ENCODE measurements around the gene OSBPL5. TPM values are rescaled to one million over a fixed set of nuclear protein-coding genes. Genes with fewer than 3 reads are reported as not detected.

OSBPL5 gene
- total RNA-seq, 1 donor from 2014 or later, result 92.0 TPM

GRCh38 chr11:3080733-3081385 lies 84.3 kb downstream of the OSBPL5 start:
- H3K4me1 ChIP-seq, result no peaks in the 10 kb centered on the region
- TF ChIP-seq CTCF (IDR thresholded peaks at IDR 0.05), result no peak
- H3K4me3 ChIP-seq, result no peak overlapping the region
- no peak overlapping the region for H3K27ac ChIP-seq
- H3K27me3 ChIP-seq, result no peaks in the 10 kb centered on the region
- no peaks in the 10 kb centered on the region for H3K36me3 ChIP-seq
- no peaks in the 10 kb centered on the region for H3K9me3 ChIP-seq
- intact Hi-C loops (cut with DNase I), result no loop called here
- DNase-seq (ENCODE audit: low spot score in 2 of 2), result no peak

GRCh38 chr11:3080104-3080503 lies 85.0 kb downstream of the OSBPL5 start:
- DNase-seq (ENCODE audit: low spot score in 2 of 2), result no peak
- Histone ChIP-seq H3K4me1 (no peaks in the 10 kb centered on the region), H3K27me3 (no peaks in the 10 kb centered on the region), H3K27ac (no peak overlapping the region), H3K4me3 (no peak overlapping the region), H3K36me3 (no peaks in the 10 kb centered on the region), H3K9me3 (no peaks in the 10 kb centered on the region)
- no peak for TF ChIP-seq CTCF (IDR thresholded peaks at IDR 0.05)
- intact Hi-C loops (cut with DNase I), result no loop called here

- no peaks in the 10 kb centered on the region for H3K27me3 ChIP-seq
- H3K36me3 ChIP-seq, result no peaks in the 10 kb centered on the region
- intact Hi-C loops (cut with DNase I), result no loop called here
- no peak overlapping the region for H3K27ac ChIP-seq
- H3K4me1 ChIP-seq, result no peaks in the 10 kb centered on the region
- DNase-seq (ENCODE audit: low spot score in 2 of 2), result no peak
- TF ChIP-seq CTCF (IDR thresholded peaks at IDR 0.05), result no peak
- H3K4me3 ChIP-seq, result no peak overlapping the region
- no peaks in the 10 kb centered on the region for H3K9me3 ChIP-seq
These were observed 87.2 kb downstream of the OSBPL5 start for GRCh38 chr11:3077846-3078440.

- Histone ChIP-seq H3K9me3 (no peaks in the 10 kb centered on the region), H3K27ac (no peak overlapping the region), H3K27me3 (no peaks in the 10 kb centered on the region), H3K36me3 (no peaks in the 10 kb centered on the region), H3K4me1 (peaks cover 0 to 6% of the 10 kb centered on the region in 2 donors), H3K4me3 (no peak overlapping the region)
- no peak for TF ChIP-seq CTCF (IDR thresholded peaks at IDR 0.05)
- DNase-seq (ENCODE audit: low spot score in 2 of 2), result no peak
- intact Hi-C loops (cut with DNase I), result no loop called here
These were observed 87.8 kb downstream of the OSBPL5 start for GRCh38 chr11:3077189-3077836.

- peaks cover 0 to 6% of the 10 kb centered on the region in 2 donors for H3K4me1 ChIP-seq
- H3K9me3 ChIP-seq, result no peaks in the 10 kb centered on the region
- DNase-seq (ENCODE audit: low spot score in 2 of 2), result no peak
- intact Hi-C loops (cut with DNase I), result no loop called here
- TF ChIP-seq CTCF (IDR thresholded peaks at IDR 0.05), result no peak
- H3K27ac ChIP-seq, result no peak overlapping the region
- H3K27me3 ChIP-seq, result no peaks in the 10 kb centered on the region
- H3K4me3 ChIP-seq, result no peak overlapping the region
- H3K36me3 ChIP-seq, result no peaks in the 10 kb centered on the region
These were observed 90.1 kb downstream of the OSBPL5 start for GRCh38 chr11:3074912-3075589.
